Right lobe of liver (tissue), 6 donors: ENCODE measurements around the gene CFAP251. TPM values are rescaled to one million over a fixed set of nuclear protein-coding genes. Genes with fewer than 3 reads are reported as not detected.
"Not testable (repeated sequence)": the region's sequence is repeated elsewhere in the genome, so short reads cannot be mapped to it uniquely, and the experiment has no call there.

ENCODE experiments used
- ATAC-seq, 4 donors: fragments of 200-7000 bp; cut with Tn5 transposase; one replicate each; pipeline ENCODE4 v1.9.1; 2020; ENCODE audit warnings: mild to moderate bottlenecking in 4 of 4, moderate library complexity in 4 of 4
- DNase-seq, 3 donors: peaks; one replicate each; pipeline ENCODE4 v3.0.0-alpha.2; 2020
- H3K27ac ChIP-seq, 3 donors: fragments of 200-600 bp; one replicate each; pipeline ENCODE4 v1.8.0; 2022
- H3K27me3 ChIP-seq, 2 donors: fragments of 200-600 bp; one replicate each; pipeline ENCODE4 v1.8.0; 2022
- H3K36me3 ChIP-seq, 4 donors: fragments of 200-600 bp; sonication (generic) in 1 of 4; one replicate each; pipeline versions ENCODE4 v1.5.1 to v1.8.0; 2017 to 2022; ENCODE audit warnings: control low read depth in 1 of 4
- H3K4me1 ChIP-seq, 4 donors: fragments of 200-600 bp; sonication (generic) in 1 of 4; one replicate each; pipeline versions ENCODE4 v1.5.1 to v1.8.0; 2017 to 2022; ENCODE audit warnings: control low read depth in 1 of 4
- H3K4me3 ChIP-seq, 3 donors: fragments of 200-600 bp; one replicate each; pipeline ENCODE4 v1.8.0; 2022
- H3K9me3 ChIP-seq, 4 donors: fragments of 200-600 bp; sonication (generic) in 1 of 4; one replicate each; pipeline versions ENCODE4 v1.5.1 to v1.8.0; 2017 to 2022; ENCODE audit warnings: control low read depth in 1 of 4
- POLR2A ChIP-seq: fragments of 450-650 bp; IDR thresholded peaks from one replicate; pipeline ENCODE4 v1.6.1; 2017; ENCODE audit warnings: antibody characterized with exemption, mild to moderate bottlenecking
- WGBS: methylation state at CpG from one replicate; pipeline ENCODE4 v1.1.6; 2018; ENCODE audit warnings: low coverage, low lambda C conversion rate; ENCODE audit not compliant: insufficient coverage; ENCODE audit errors: missing lambda C conversion rate; 5-methylcytosine and 5-hydroxymethylcytosine counted together
- intact Hi-C, 2 donors: fragments of 100-400 bp; cut with DNase I; formaldehyde crosslinking; loops; one replicate each; pipeline versions ENCODE4 v1.11.2 to v1.14.1; 2022
- total RNA-seq, 6 experiments: library from RNA; depleted of rRNA in 2 of 6; stranded (reverse); fragments of >200 nt in 2 of 6; fragmentation: NEBNext Ultra II Directional in 3 of 6; extraction: Animal tissue kit (Norgen Biotek cat#: 25700) in 3 of 6; gene quantifications; one replicate each; pipeline versions ENCODE4 v1.1.0 to v1.2.4, GENCODE V29; 2016 to 2023
- TF ChIP-seq, protein P1 (sequence below), 4 donors: fragments of 200-600 bp in 3 of 4; fragments of 450-650 bp in 1 of 4; IDR thresholded peaks; one replicate each; pipeline versions ENCODE4 v1.5.1 to v1.8.0; 2016 to 2022; ENCODE audit warnings: antibody characterized with exemption in 4 of 4, mild to moderate bottlenecking in 2 of 4
- donor health status: DM: no; HTN: yes; CAD: no.
- donor health status: DM: no; HTN: no; CAD: no.
- donor health status: DM: no; HTN: no; CAD: no.
- donor health status: DM: no; HTN: yes; CAD: no.
- donor health status: DM: no; HTN: yes; CAD: no.

CFAP251 gene
- total RNA-seq, 6 experiments from 2014 or later: 1.0 to 6.2 (median 2.4) TPM

DNA sequence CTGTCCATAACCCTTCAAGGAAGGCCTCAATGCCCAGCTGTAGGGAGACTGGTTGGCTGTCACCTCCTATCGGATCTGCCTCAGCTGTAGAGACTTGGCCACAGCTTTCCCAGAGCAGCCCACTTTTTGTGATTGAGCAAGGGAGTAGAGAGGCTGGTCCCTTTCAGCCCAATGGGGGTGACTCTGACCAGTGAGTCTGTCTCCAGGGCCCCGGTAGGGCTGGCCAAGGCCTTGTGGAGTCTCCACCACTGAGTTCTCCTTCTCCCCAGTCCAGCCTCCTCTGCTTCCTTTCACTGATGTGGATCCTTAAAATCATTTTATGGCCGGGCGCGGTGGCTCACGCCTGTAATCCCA is 45.2 kb upstream of the CFAP251 start:
- Histone ChIP-seq H3K4me3 (no peak overlapping the region), H3K27ac (no peak overlapping the region), H3K36me3 (no peaks in the 10 kb centered on the region), H3K9me3 (no peaks in the 10 kb centered on the region), H3K4me1 (peaks cover 0 to 32% (median 9%) of the 10 kb centered on the region in 4 donors), H3K27me3 (no peaks in the 10 kb centered on the region)
- intact Hi-C loops: no loop called here
- TF ChIP-seq, protein P1, sequence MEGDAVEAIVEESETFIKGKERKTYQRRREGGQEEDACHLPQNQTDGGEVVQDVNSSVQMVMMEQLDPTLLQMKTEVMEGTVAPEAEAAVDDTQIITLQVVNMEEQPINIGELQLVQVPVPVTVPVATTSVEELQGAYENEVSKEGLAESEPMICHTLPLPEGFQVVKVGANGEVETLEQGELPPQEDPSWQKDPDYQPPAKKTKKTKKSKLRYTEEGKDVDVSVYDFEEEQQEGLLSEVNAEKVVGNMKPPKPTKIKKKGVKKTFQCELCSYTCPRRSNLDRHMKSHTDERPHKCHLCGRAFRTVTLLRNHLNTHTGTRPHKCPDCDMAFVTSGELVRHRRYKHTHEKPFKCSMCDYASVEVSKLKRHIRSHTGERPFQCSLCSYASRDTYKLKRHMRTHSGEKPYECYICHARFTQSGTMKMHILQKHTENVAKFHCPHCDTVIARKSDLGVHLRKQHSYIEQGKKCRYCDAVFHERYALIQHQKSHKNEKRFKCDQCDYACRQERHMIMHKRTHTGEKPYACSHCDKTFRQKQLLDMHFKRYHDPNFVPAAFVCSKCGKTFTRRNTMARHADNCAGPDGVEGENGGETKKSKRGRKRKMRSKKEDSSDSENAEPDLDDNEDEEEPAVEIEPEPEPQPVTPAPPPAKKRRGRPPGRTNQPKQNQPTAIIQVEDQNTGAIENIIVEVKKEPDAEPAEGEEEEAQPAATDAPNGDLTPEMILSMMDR (IDR thresholded peaks at IDR 0.05): no peak
- no peak for TF ChIP-seq POLR2A
- WGBS: 89% methylated on average over 5 of the region's 6 CpGs
- ATAC-seq (no peak), DNase-seq (no peak)

DNA sequence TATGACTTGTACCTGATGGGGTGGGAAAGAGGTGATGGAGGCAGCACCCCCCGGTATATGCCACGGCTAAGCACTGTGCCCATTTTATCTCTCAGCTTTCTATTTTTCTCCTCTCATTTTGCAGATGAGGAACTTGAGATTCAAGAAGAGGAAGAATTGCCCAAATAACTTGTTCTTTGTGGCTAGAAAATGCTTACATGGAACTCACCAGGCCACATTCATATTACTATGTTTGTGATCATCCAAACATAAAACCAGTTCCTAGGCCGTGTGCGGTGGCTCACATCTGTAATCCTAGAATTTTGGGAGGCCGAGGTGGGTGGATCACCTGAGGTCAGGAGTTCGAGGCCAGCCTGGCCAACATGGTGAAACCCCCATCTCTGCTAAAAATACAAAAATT is 44.3 kb upstream of the CFAP251 start:
- Histone ChIP-seq H3K27ac (no peak overlapping the region), H3K36me3 (no peaks in the 10 kb centered on the region), H3K4me3 (no peak overlapping the region), H3K4me1 (peaks cover 0 to 33% (median 9%) of the 10 kb centered on the region in 4 donors), H3K9me3 (no peaks in the 10 kb centered on the region), H3K27me3 (no peaks in the 10 kb centered on the region)
- WGBS: 52% methylated on average over 6 of the region's 6 CpGs
- intact Hi-C loops: no loop called here
- TF ChIP-seq, protein P1 (IDR thresholded peaks at IDR 0.05): no peak
- no peak for TF ChIP-seq POLR2A
- no peak for ATAC-seq
- DNase-seq: no peak

DNA sequence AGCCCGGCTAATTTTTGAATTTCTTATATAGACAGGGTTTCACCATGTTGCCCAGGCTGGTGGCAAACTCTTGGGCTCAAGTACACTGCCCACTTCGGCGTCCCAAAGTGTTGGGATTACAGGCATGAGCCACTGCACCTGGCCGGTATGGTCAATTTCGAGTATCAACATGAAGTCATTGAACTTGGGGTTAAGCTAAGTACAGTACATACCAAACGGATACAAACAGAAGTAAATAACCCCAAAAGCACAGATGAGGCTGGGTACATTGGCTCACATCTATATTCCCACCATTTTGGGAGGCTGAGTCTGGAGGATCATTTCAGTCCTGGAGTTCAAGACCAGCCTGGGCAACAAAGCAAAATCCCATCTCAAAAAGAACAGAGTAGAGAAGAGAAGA is 42.8 kb upstream of the CFAP251 start:
- Histone ChIP-seq H3K4me1 (peaks cover 0 to 33% (median 9%) of the 10 kb centered on the region in 4 donors), H3K36me3 (no peaks in the 10 kb centered on the region), H3K4me3 (no peak overlapping the region), H3K27ac (peak overlapping the region; percentile 77 to 98 (median 83)), H3K27me3 (no peaks in the 10 kb centered on the region), H3K9me3 (no peaks in the 10 kb centered on the region)
- DNase-seq (no peak), ATAC-seq (peak; percentile 46 to 74 (median 66))
- no peak for TF ChIP-seq POLR2A
- TF ChIP-seq, protein P1 (IDR thresholded peaks at IDR 0.05): no peak
- WGBS: 25% methylated on average over 5 of the region's 6 CpGs
- intact Hi-C loops: no loop called here

DNA sequence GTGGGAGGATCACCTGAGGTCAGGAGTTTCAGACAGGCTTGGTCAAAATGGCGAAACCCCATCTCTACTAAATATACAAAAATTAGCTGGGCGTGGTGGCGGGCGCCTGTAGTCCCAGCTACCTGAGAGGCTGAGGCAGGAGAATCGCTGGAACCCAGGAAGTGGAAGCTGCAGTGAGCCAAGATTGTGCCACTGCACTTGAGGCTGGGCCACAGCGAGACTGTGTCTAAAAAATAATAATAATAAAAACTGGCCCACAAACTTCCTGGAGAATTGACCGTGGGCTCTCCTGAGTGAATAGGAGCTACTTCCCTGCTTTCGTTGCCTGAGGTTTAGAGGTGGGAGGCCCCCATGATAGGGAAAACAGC is 42.3 kb upstream of the CFAP251 start:
- 50% methylated on average over 7 of the region's 8 CpGs for WGBS
- DNase-seq, H3K36me3 ChIP-seq, H3K9me3 ChIP-seq, H3K4me3 ChIP-seq, ATAC-seq, H3K27me3 ChIP-seq, intact Hi-C loops: not testable (repeated sequence)
- Histone ChIP-seq H3K4me1 (peaks cover 0 to 33% (median 9%) of the 10 kb centered on the region in 4 donors), H3K27ac (peak overlapping the region; percentile 77 to 98 (median 83))

DNA sequence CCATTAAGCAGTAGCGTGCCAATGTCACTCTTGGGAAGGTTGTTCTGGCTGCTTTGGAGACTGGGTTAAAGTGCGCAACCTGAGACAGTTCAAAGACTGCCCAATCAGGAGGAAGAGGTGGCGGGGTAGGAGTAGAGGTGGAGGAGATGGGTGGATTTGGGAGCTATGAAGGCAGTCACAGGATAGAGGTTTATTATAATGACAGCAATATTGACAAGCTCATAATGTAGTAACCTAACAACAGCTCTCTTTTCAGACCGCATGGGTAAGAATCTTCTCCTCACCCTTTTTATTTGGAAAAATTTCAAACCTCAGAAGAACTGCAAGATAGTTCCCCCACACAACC is 35.1 kb upstream of the CFAP251 start:
- Histone ChIP-seq H3K4me3 (no peak overlapping the region), H3K27me3 (no peaks in the 10 kb centered on the region), H3K9me3 (no peaks in the 10 kb centered on the region), H3K27ac (peak overlapping the region in 1 of 3 donors; percentile 43), H3K36me3 (no peaks in the 10 kb centered on the region), H3K4me1 (peaks cover 0 to 13% (median 0%) of the 10 kb centered on the region in 4 donors)
- 25% methylated on average over 2 of the region's 4 CpGs for WGBS
- intact Hi-C loops: loop anchor here in 1 of 2 donors (10.0 kb wide), 1 partner anchor 78 kb away; the partner anchor contains the start of gene SETD1B
- ATAC-seq (peak; percentile 70 to 94 (median 80)), DNase-seq (peak in 1 of 3 donors; percentile 66)
- TF ChIP-seq, protein P1 (IDR thresholded peaks at IDR 0.05): no peak
- no peak for TF ChIP-seq POLR2A

DNA sequence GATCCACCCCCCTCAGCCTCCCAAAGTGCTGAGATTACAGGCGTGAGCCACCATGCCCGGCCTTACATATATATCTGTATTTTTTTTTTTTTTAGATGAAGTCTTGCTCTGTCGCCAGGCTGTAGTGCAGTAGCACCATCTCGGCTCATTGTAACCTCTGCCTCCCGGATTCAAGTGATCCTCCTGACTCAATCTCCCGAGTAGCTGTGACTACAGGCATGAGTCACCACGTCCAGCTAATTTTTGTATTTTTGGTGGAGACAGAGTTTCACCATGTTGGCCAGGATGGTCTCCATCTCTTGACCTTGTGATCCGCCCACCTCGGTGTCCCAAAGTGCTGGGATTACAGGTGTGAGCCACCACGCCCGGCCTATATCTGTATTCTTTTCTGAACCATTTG is 33.3 kb upstream of the CFAP251 start:
- intact Hi-C loops: loop anchor here in 1 of 2 donors (5.0 to 10.0 kb wide), 2 partner anchors 43 to 80 kb away; partner anchors contain the start of gene SETD1B
- not testable (repeated sequence) for DNase-seq, ATAC-seq

More for the DNA sequence above, 33.3 kb upstream of the CFAP251 start:
- H3K9me3 ChIP-seq, H3K27ac ChIP-seq, H3K4me3 ChIP-seq, H3K27me3 ChIP-seq, H3K36me3 ChIP-seq: not testable (repeated sequence)
- WGBS: 81% methylated on average over 10 of the region's 11 CpGs
- H3K4me1 ChIP-seq: peaks cover 0 to 22% (median 0%) of the 10 kb centered on the region in 4 donors
